DOHH2 (cell line): Measurements from ENCODE around the gene CASP8AP2.

Experiments
- CTCF ChIP-seq: fragments of 200-600 bp; sonication (generic); IDR thresholded peaks from one replicate; pipeline ENCODE4 v1.5.1; 2014; ENCODE audit warnings: antibody characterized with exemption, mild to moderate bottlenecking, low read depth, low read length; ENCODE audit not compliant: poor library complexity, severe bottlenecking
- EZH2phosphoT487 ChIP-seq: fragments of 200-600 bp; sonication (generic); IDR thresholded peaks from 2 replicates; pipeline ENCODE4 v1.6.1; 2017; ENCODE audit warnings: borderline replicate concordance, mild to moderate bottlenecking, antibody characterized with exemption, low read length, moderate library complexity, mixed read lengths

GRCh38 chr6:89787660-89788328, 41.9 kb upstream of the CASP8AP2 start:
- TF ChIP-seq CTCF, result no peak
- TF ChIP-seq EZH2phosphoT487, result no peak
